BLaER1 treated with 17β-estradiol and CSF1 and Interleukin-3, amounts not matched to agents 10 nM and 100 nM (cell line): ENCODE data around the gene FLT1.

ENCODE experiments used
- H3K27ac ChIP-seq, 11 experiments: shearing (Covaris generic); formaldehyde crosslinking; 2 replicates each; pipeline ENCODE4 v1.8.1; 2022
- H3K27me3 ChIP-seq, 11 experiments: shearing (Covaris generic); formaldehyde crosslinking; 2 replicates each; pipeline ENCODE4 v1.8.1; 2022
- H3K36me3 ChIP-seq, 11 experiments: shearing (Covaris generic); formaldehyde crosslinking; 2 replicates each; pipeline ENCODE4 v1.8.1; 2022
- H3K4me1 ChIP-seq, 10 experiments: shearing (Covaris generic); formaldehyde crosslinking; 2 replicates each; pipeline ENCODE4 v1.8.1; 2022
- H3K4me2 ChIP-seq, 11 experiments: shearing (Covaris generic); formaldehyde crosslinking; 2 replicates each; pipeline ENCODE4 v1.8.1; 2022
- H3K4me3 ChIP-seq, 10 experiments: shearing (Covaris generic); formaldehyde crosslinking; 2 replicates each; pipeline ENCODE4 v1.8.1; 2022
- H3K9ac ChIP-seq, 11 experiments: shearing (Covaris generic); formaldehyde crosslinking; 2 replicates each; pipeline ENCODE4 v1.8.1; 2022
- H3K9me3 ChIP-seq, 11 experiments: shearing (Covaris generic); formaldehyde crosslinking; replicated peaks in 1 of 11; 2 replicates each; pipeline ENCODE4 v1.8.1; 2022
- H4K20me1 ChIP-seq, 11 experiments: shearing (Covaris generic); formaldehyde crosslinking; 2 replicates each; pipeline ENCODE4 v1.8.1; 2022
- Cebpa-rat ChIP-seq, 11 experiments: shearing (Covaris generic); IDR thresholded peaks; 2 replicates each; pipeline ENCODE4 v1.8.1; 2022

The FLT1 gene

GRCh38 chr13:28537171-28537570 lies 42.2 kb upstream of the FLT1 start:
- Histone ChIP-seq H3K4me1 (peaks cover 3 to 10% (median 7%) of the 10 kb centered on the region in 10 experiments; a peak in 15 of 20 replicates), H3K36me3 (peaks cover 0 to 9% (median 3%) of the 10 kb centered on the region in 11 experiments; a peak in 1 of 22 replicates), H3K4me2 (no peak overlapping the region), H4K20me1 (no peaks in the 10 kb centered on the region; a peak in 1 of 22 replicates), H3K4me3 (no peak overlapping the region), H3K27ac (no peak overlapping the region), H3K27me3 (peaks cover 23 to 34% (median 26%) of the 10 kb centered on the region in 11 experiments), H3K9me3 (peaks cover 17 to 50% (median 41%) of the 10 kb centered on the region in 11 experiments), H3K9ac (no peak overlapping the region)
- no peak for TF ChIP-seq Cebpa-rat (IDR thresholded peaks at IDR 0.05)

GRCh38 chr13:28536371-28536770 lies 41.4 kb upstream of the FLT1 start:
- no peak overlapping the region for H3K27ac ChIP-seq

GRCh38 chr13:28535734-28536133 lies 40.8 kb upstream of the FLT1 start:
- no peak overlapping the region for H3K9ac ChIP-seq
- peaks cover 17 to 25% (median 21%) of the 10 kb centered on the region in 10 experiments for H3K4me1 ChIP-seq
- H3K27me3 ChIP-seq = peaks cover 37 to 49% (median 40%) of the 10 kb centered on the region in 11 experiments
- no peak for TF ChIP-seq Cebpa-rat (IDR thresholded peaks at IDR 0.05)
- H3K36me3 ChIP-seq = peaks cover 0 to 9% (median 3%) of the 10 kb centered on the region in 11 experiments; a peak in 1 of 22 replicates
- H3K27ac ChIP-seq = no peak overlapping the region
- H4K20me1 ChIP-seq = peaks cover 0 to 4% (median 0%) of the 10 kb centered on the region in 11 experiments; a peak in 2 of 22 replicates
- peaks cover 17 to 50% (median 38%) of the 10 kb centered on the region in 11 experiments for H3K9me3 ChIP-seq
- peak overlapping the region in 1 of 10 experiments; percentile 35; a peak in 1 of 20 replicates for H3K4me3 ChIP-seq
- no peak overlapping the region for H3K4me2 ChIP-seq

More at GRCh38 chr13:28536371-28536770, 41.4 kb upstream of the FLT1 start:
- no peak overlapping the region for H3K4me2 ChIP-seq
- H4K20me1 ChIP-seq = peaks cover 0 to 4% (median 0%) of the 10 kb centered on the region in 11 experiments; a peak in 2 of 22 replicates
- H3K4me1 ChIP-seq = peaks cover 10 to 18% (median 15%) of the 10 kb centered on the region in 10 experiments
- peaks cover 0 to 9% (median 3%) of the 10 kb centered on the region in 11 experiments; a peak in 1 of 22 replicates for H3K36me3 ChIP-seq
- H3K27me3 ChIP-seq = peaks cover 31 to 42% (median 34%) of the 10 kb centered on the region in 11 experiments
- H3K4me3 ChIP-seq = no peak overlapping the region
- H3K9ac ChIP-seq = no peak overlapping the region
- peaks cover 17 to 50% (median 38%) of the 10 kb centered on the region in 11 experiments for H3K9me3 ChIP-seq
- TF ChIP-seq Cebpa-rat (IDR thresholded peaks at IDR 0.05) = no peak

GRCh38 chr13:28534801-28535200 lies 39.9 kb upstream of the FLT1 start:
- no peak for TF ChIP-seq Cebpa-rat (IDR thresholded peaks at IDR 0.05)
- Histone ChIP-seq H3K4me1 (peaks cover 18 to 34% (median 31%) of the 10 kb centered on the region in 10 experiments), H3K27me3 (peaks cover 46 to 58% (median 49%) of the 10 kb centered on the region in 11 experiments), H3K4me3 (no peak overlapping the region), H3K4me2 (no peak overlapping the region), H3K9me3 (peaks cover 17 to 50% (median 38%) of the 10 kb centered on the region in 11 experiments), H3K9ac (no peak overlapping the region), H3K36me3 (peaks cover 0 to 9% (median 3%) of the 10 kb centered on the region in 11 experiments; a peak in 1 of 22 replicates), H4K20me1 (peaks cover 0 to 4% (median 0%) of the 10 kb centered on the region in 11 experiments; a peak in 2 of 22 replicates), H3K27ac (no peak overlapping the region)

- peaks cover 17 to 50% (median 38%) of the 10 kb centered on the region in 11 experiments for H3K9me3 ChIP-seq
- no peak overlapping the region for H3K9ac ChIP-seq
- H3K4me2 ChIP-seq = no peak overlapping the region
- H3K36me3 ChIP-seq = peaks cover 0 to 9% (median 3%) of the 10 kb centered on the region in 11 experiments; a peak in 1 of 22 replicates
- H3K4me3 ChIP-seq = no peak overlapping the region
- H3K4me1 ChIP-seq = peaks cover 18 to 40% (median 36%) of the 10 kb centered on the region in 10 experiments
- peaks cover 48 to 61% (median 55%) of the 10 kb centered on the region in 11 experiments for H3K27me3 ChIP-seq
- no peak overlapping the region for H3K27ac ChIP-seq
- peaks cover 0 to 4% (median 0%) of the 10 kb centered on the region in 11 experiments; a peak in 2 of 22 replicates for H4K20me1 ChIP-seq
- no peak for TF ChIP-seq Cebpa-rat (IDR thresholded peaks at IDR 0.05)
Measured at GRCh38 chr13:28534210-28534609, 39.3 kb upstream of the FLT1 start.

GRCh38 chr13:28533441-28534166 lies 38.7 kb upstream of the FLT1 start:
- Histone ChIP-seq H3K9me3 (peaks cover 17 to 50% (median 38%) of the 10 kb centered on the region in 11 experiments), H4K20me1 (peaks cover 0 to 4% (median 0%) of the 10 kb centered on the region in 11 experiments; a peak in 2 of 22 replicates), H3K4me3 (peak overlapping the region in 2 of 10 experiments; percentile 65 to 75; a peak in 2 of 20 replicates), H3K4me1 (peaks cover 22 to 46% (median 43%) of the 10 kb centered on the region in 10 experiments), H3K27me3 (peaks cover 48 to 61% (median 57%) of the 10 kb centered on the region in 11 experiments), H3K4me2 (peak overlapping the region in 1 of 11 experiments; percentile 97; a peak in 2 of 22 replicates), H3K27ac (no peak overlapping the region), H3K36me3 (peaks cover 0 to 9% (median 3%) of the 10 kb centered on the region in 11 experiments; a peak in 1 of 22 replicates), H3K9ac (no peak overlapping the region)
- TF ChIP-seq Cebpa-rat (IDR thresholded peaks at IDR 0.05) = no peak

GRCh38 chr13:28533125-28533436 lies 38.2 kb upstream of the FLT1 start:
- peak overlapping the region; percentile 54 to 75 (median 64); a peak in 19 of 20 replicates for H3K4me3 ChIP-seq
- H3K27ac ChIP-seq = peak overlapping the region in 1 of 11 experiments; percentile 52; a peak in 2 of 22 replicates
- peak overlapping the region; percentile 78 to 97 (median 92) for H3K4me2 ChIP-seq
- peaks cover 17 to 49% (median 38%) of the 10 kb centered on the region in 11 experiments for H3K9me3 ChIP-seq
- peaks cover 28 to 51% (median 48%) of the 10 kb centered on the region in 10 experiments for H3K4me1 ChIP-seq
- peaks cover 48 to 63% (median 57%) of the 10 kb centered on the region in 11 experiments for H3K27me3 ChIP-seq
- no peak for TF ChIP-seq Cebpa-rat (IDR thresholded peaks at IDR 0.05)
- H4K20me1 ChIP-seq = peaks cover 0 to 4% (median 0%) of the 10 kb centered on the region in 11 experiments; a peak in 2 of 22 replicates
- peaks cover 0 to 9% (median 3%) of the 10 kb centered on the region in 11 experiments; a peak in 1 of 22 replicates for H3K36me3 ChIP-seq
- H3K9ac ChIP-seq = peak overlapping the region in 9 of 11 experiments; percentile 60 to 73 (median 67); a peak in 14 of 22 replicates

- peak overlapping the region; percentile 54 to 75 (median 64) for H3K4me3 ChIP-seq
Measured at GRCh38 chr13:28532388-28533124, 37.6 kb upstream of the FLT1 start.

More at GRCh38 chr13:28532388-28533124, 37.6 kb upstream of the FLT1 start:
- peak overlapping the region; percentile 46 to 73 (median 67); a peak in 20 of 22 replicates for H3K9ac ChIP-seq
- peaks cover 0 to 4% (median 0%) of the 10 kb centered on the region in 11 experiments; a peak in 2 of 22 replicates for H4K20me1 ChIP-seq
- peaks cover 33 to 56% (median 53%) of the 10 kb centered on the region in 10 experiments for H3K4me1 ChIP-seq
- peaks cover 0 to 9% (median 3%) of the 10 kb centered on the region in 11 experiments; a peak in 1 of 22 replicates for H3K36me3 ChIP-seq
- H3K9me3 ChIP-seq = peaks cover 17 to 44% (median 38%) of the 10 kb centered on the region in 11 experiments
- peak overlapping the region in 6 of 11 experiments; percentile 16 to 52 (median 38); a peak in 10 of 22 replicates for H3K27ac ChIP-seq
- no peak for TF ChIP-seq Cebpa-rat (IDR thresholded peaks at IDR 0.05)
- peaks cover 48 to 65% (median 57%) of the 10 kb centered on the region in 11 experiments for H3K27me3 ChIP-seq
- peak overlapping the region; percentile 78 to 97 (median 92) for H3K4me2 ChIP-seq
